Measurements from ENCODE around the gene NBAS.

NBAS gene

GRCh38 chr2:15146960-15147359, 414.2 kb downstream of the NBAS start:
- no peak overlapping the region for H3K4me2 ChIP-seq (ENCODE audit: low read length)
- H3K79me2 ChIP-seq (ENCODE audit: low read length), result no peaks in the 10 kb centered on the region
- no peaks in the 10 kb centered on the region for H3K27me3 ChIP-seq (ENCODE audit: low read depth, low read length)
- TF ChIP-seq EZH2phosphoT487 (IDR thresholded peaks at IDR 0.05; ENCODE audit: low read depth) (no peak), CTCF (IDR thresholded peaks at IDR 0.05; ENCODE audit: low read depth, low read length) (no peak)
- peaks cover 7% of the 10 kb centered on the region for H3K4me1 ChIP-seq (ENCODE audit: low read length)
- no peak overlapping the region for H2AFZ ChIP-seq (ENCODE audit: low read depth, low read length)
- no peaks in the 10 kb centered on the region for H3K36me3 ChIP-seq (replicated peaks; ENCODE audit: low read depth, low read length)
- H3K4me3 ChIP-seq (ENCODE audit: low read length), result no peak overlapping the region
- H4K20me1 ChIP-seq (ENCODE audit: insufficient read depth, low read length), result no peaks in the 10 kb centered on the region
- H3K27ac ChIP-seq (ENCODE audit: low read length), result no peak overlapping the region
- no peaks in the 10 kb centered on the region for H3K9me3 ChIP-seq (ENCODE audit: insufficient read depth, low read length)
- no peak overlapping the region for H3K9ac ChIP-seq (ENCODE audit: low read length)

- peaks cover 15% of the 10 kb centered on the region for H3K4me1 ChIP-seq (ENCODE audit: low read length)
- no peaks in the 10 kb centered on the region for H3K27me3 ChIP-seq (ENCODE audit: low read depth, low read length)
- H3K79me2 ChIP-seq (ENCODE audit: low read length), result no peaks in the 10 kb centered on the region
- no peak overlapping the region for H3K4me3 ChIP-seq (ENCODE audit: low read length)
- H3K9ac ChIP-seq (ENCODE audit: low read length), result no peak overlapping the region
- no peak overlapping the region for H3K27ac ChIP-seq (ENCODE audit: low read length)
- H4K20me1 ChIP-seq (ENCODE audit: insufficient read depth, low read length), result no peaks in the 10 kb centered on the region
- no peak overlapping the region for H3K4me2 ChIP-seq (ENCODE audit: low read length)
- H3K36me3 ChIP-seq (replicated peaks; ENCODE audit: low read depth, low read length), result no peaks in the 10 kb centered on the region
- no peaks in the 10 kb centered on the region for H3K9me3 ChIP-seq (ENCODE audit: insufficient read depth, low read length)
- H2AFZ ChIP-seq (ENCODE audit: low read depth, low read length), result no peak overlapping the region
- TF ChIP-seq EZH2phosphoT487 (IDR thresholded peaks at IDR 0.05; ENCODE audit: low read depth) (no peak), CTCF (IDR thresholded peaks at IDR 0.05; ENCODE audit: low read depth, low read length) (no peak)
Measured at GRCh38 chr2:15145919-15146318, 415.2 kb downstream of the NBAS start.

GRCh38 chr2:15145046-15145817, 415.9 kb downstream of the NBAS start:
- Histone ChIP-seq H3K27me3 (ENCODE audit: low read depth, low read length) (no peaks in the 10 kb centered on the region), H3K79me2 (ENCODE audit: low read length) (no peaks in the 10 kb centered on the region), H3K4me2 (ENCODE audit: low read length) (no peak overlapping the region), H3K4me3 (ENCODE audit: low read length) (no peak overlapping the region), H2AFZ (ENCODE audit: low read depth, low read length) (no peak overlapping the region), H3K36me3 (replicated peaks; ENCODE audit: low read depth, low read length) (no peaks in the 10 kb centered on the region), H3K9me3 (ENCODE audit: insufficient read depth, low read length) (no peaks in the 10 kb centered on the region), H4K20me1 (ENCODE audit: insufficient read depth, low read length) (no peaks in the 10 kb centered on the region), H3K27ac (ENCODE audit: low read length) (no peak overlapping the region), H3K9ac (ENCODE audit: low read length) (no peak overlapping the region), H3K4me1 (ENCODE audit: low read length) (peaks cover 22% of the 10 kb centered on the region)
- TF ChIP-seq CTCF (IDR thresholded peaks at IDR 0.05; ENCODE audit: low read depth, low read length), result no peak

GRCh38 chr2:15142069-15142689, 419.0 kb downstream of the NBAS start:
- H3K36me3 ChIP-seq (replicated peaks; ENCODE audit: low read depth, low read length), result no peaks in the 10 kb centered on the region
- peak overlapping the region; percentile 13; the same call in 1 of the 2 replicates for H3K27ac ChIP-seq (ENCODE audit: low read length)
- peak overlapping the region; percentile 62 for H2AFZ ChIP-seq (ENCODE audit: low read depth, low read length)
- H3K27me3 ChIP-seq (ENCODE audit: low read depth, low read length), result no peaks in the 10 kb centered on the region
- peak overlapping the region; percentile 35 for H3K4me3 ChIP-seq (ENCODE audit: low read length)
- no peaks in the 10 kb centered on the region for H4K20me1 ChIP-seq (ENCODE audit: insufficient read depth, low read length)
- peak overlapping the region; percentile 62 for H3K4me2 ChIP-seq (ENCODE audit: low read length)
- no peaks in the 10 kb centered on the region for H3K9me3 ChIP-seq (ENCODE audit: insufficient read depth, low read length)
- no peaks in the 10 kb centered on the region for H3K79me2 ChIP-seq (ENCODE audit: low read length)
- TF ChIP-seq CTCF (IDR thresholded peaks at IDR 0.05; ENCODE audit: low read depth, low read length), result no peak
- no peak for TF ChIP-seq EZH2phosphoT487 (IDR thresholded peaks at IDR 0.05; ENCODE audit: low read depth)
- peaks cover 22% of the 10 kb centered on the region for H3K4me1 ChIP-seq (ENCODE audit: low read length)
- H3K9ac ChIP-seq (ENCODE audit: low read length), result no peak overlapping the region
